NCI-H1930 (cell line): Measurements from ENCODE around the gene SMTNL1.
"Not testable (repeated sequence)": the region's sequence is repeated elsewhere in the genome, so short reads cannot be mapped to it uniquely, and the experiment has no call there.

ENCODE experiments used
- DNase-seq, 2 experiments: peaks; one replicate each; lab custom pipeline; 2025; lab: John Stamatoyannopoulos, UW

Gene SMTNL1

DNA sequence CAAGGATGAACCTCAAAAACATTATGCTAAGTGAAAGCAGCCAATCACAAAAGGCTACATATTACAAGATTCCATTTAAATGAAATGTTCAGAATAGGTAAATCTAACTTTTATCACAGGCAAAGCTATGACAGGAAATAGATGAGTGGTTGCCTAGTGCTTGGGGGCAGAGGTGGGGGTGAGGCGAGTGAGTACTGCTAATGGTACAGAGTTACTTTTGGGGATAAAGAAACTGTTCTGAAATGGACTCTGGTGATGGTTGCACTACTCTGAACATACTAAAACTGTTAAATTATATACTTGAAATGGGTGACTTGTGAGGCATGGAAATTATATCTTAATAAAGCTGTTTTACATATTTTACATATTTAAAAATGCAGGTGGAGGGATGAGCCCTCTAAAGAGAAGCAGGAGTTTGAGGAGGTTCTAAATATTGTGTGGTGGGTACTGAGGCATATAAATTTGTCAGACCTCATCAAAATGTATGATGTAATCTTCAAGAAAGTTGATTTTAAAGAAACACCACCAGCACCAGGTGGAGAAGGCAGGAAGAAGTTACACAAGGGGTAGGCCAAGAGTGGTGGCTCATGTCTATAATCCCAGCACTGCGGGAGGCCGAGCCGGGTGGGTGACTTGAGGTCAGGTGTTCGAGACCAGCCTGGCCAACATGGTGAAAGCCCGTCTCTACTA, 25.5 kb upstream of the SMTNL1 start:
- DNase-seq: no peak

DNA sequence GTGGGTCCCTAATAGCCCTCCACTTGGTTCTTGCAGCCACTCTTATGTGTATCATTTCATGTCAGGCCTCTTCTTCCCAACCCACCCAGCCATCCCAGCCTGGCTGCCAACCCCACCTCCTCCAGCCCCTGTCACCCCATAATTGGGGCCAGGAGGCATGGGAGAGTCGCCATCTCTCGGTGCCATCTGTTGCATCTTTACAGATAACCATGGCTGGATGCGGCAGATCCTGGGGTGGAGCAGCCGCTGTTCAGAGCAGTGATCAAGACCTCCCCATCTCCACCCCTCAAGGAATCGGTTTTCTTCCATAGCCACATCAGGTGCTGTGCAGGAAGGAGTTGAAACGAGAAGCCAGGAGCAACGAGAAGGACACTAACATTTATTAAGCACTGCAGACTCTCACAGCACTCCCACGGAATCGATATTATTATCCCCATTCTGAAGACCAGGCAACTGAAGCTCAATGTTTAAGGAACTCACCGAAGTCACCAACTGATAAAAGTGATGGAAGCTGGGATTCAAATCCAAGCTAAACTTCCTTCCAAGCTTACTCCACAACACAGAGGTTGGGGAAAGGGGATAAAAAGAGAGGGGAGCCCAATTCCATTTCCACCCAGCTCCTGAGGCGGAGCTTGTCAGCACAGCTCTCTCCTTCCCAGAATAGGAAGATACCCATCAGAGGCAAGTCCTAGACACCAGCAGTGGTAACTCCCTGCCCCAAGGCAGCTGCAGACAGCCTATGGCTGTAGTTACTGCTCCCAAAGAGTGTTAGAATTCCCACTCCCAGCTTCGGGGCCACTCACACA, 24.5 kb upstream of the SMTNL1 start:
- DNase-seq: no peak

DNA sequence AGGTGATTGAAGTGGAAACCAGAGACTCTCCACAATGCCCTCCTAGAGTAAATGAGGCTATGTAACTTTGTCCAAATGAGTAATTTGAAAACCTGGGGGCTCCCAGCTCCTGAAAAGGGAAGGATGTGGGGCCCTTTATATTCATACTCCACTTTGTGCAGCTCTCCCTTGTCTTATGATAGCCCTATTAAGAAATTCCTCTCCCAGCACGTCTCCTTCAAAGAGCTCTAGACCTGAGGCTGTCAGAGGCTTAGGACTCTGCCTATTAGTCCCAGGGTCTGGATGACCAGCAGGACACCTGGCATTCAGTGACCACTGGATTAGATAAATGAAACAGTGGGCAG, 24.0 kb upstream of the SMTNL1 start:
- DNase-seq: no peak

DNA sequence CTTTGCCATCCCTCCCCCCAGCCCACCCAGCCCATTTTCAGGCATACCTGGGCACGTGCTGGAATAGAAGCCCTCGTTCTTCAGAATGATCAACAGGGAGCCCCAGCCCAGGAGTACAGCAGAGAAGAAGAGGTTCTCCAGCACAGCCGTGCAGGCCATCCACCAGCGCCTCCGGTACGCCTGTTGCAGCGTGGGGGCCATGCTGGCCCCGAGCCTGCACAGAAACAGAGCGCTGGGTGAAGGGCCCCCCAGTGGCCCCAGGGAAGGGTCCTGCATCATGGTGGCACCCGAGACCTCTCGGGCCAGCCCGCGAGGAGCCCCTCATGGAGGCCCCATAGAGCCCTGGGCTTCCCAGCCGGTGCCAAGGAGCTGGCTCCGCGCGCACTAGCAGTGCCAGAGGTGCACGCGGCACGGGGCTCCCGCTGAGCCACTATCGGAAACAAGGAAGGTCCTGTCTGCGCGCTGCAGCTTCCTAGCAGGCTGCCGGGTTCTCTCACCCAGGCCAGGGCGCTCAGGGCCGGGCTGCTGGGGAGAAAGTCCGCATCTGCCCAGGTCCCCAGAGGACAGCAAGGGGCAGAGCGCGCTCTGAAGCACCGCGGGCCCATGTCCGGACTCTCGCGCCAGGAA, 23.4 kb upstream of the SMTNL1 start:
- DNase-seq: no peak

- no peak for DNase-seq
Measured at GRCh38 chr11:57514538-57515331, 22.7 kb upstream of the SMTNL1 start.

GRCh38 chr11:57515332-57516060, 21.9 kb upstream of the SMTNL1 start, which contains the start of gene SLC43A1:
Gene SLC43A1, minus strand, starts transcription at chr11:57515702. Its CDS starts 1,591 bp downstream, at chr11:57514111.
- peak in 1 of 2 experiments; percentile 19 for DNase-seq

GRCh38 chr11:57516061-57516443, 21.3 kb upstream of the SMTNL1 start:
- DNase-seq: no peak

GRCh38 chr11:57521116-57521515, 16.3 kb upstream of the SMTNL1 start:
- no peak for DNase-seq

GRCh38 chr11:57523419-57523818, 14.0 kb upstream of the SMTNL1 start:
- DNase-seq: no peak

GRCh38 chr11:57527056-57527631, 10.3 kb upstream of the SMTNL1 start:
- DNase-seq: peak in 1 of 2 experiments; percentile 45

GRCh38 chr11:57529012-57529411, 8.4 kb upstream of the SMTNL1 start:
- no peak for DNase-seq

GRCh38 chr11:57530215-57530595, 7.2 kb upstream of the SMTNL1 start:
- DNase-seq: no peak

GRCh38 chr11:57530596-57531507, 6.5 kb upstream of the SMTNL1 start, which contains the start of gene TIMM10:
Gene TIMM10, minus strand, starts transcription at chr11:57530754. Its CDS starts 565 bp downstream, at chr11:57530189.
- DNase-seq: peak; percentile 99

GRCh38 chr11:57534449-57534848, 2.9 kb upstream of the SMTNL1 start:
- not testable (repeated sequence) for DNase-seq

DNA sequence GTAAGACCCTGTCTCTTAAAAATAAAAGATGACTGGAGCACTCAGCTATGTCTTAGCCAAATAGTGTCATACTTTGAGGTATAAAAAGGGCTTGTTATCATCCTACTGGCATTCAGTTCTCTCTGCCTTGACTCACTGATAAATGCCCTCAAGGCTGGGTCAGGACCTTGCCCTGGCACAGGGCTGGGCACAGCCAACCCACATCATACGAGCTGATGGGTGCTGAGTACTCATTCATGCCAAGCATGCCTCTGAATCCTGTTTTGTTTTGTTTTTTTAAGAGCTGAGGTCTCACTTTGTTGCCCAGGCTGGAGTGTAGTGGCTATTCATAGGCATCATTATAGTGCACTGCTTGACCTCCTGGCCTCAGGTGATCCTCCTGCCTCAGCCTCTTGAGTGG, 1.9 kb downstream of the SMTNL1 start:
- DNase-seq: no peak

GRCh38 chr11:57541169-57541568, 3.8 kb downstream of the SMTNL1 start:
- DNase-seq: no peak

DNA sequence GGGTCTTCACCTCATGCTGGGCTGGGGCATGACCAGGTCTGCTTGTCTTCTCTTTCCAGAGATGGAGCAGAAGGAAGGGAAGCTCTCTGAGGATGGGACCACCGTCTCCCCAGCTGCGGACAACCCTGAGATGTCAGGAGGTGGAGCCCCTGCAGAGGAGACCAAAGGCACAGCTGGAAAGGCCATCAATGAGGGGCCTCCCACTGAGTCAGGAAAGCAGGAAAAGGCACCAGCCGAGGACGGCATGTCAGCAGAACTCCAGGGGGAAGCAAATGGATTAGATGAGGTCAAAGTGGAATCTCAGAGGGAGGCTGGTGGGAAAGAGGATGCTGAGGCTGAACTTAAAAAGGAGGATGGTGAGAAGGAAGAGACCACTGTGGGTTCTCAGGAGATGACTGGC, 5.2 kb downstream of the SMTNL1 start:
- DNase-seq: no peak

- DNase-seq: no peak
Measured at GRCh38 chr11:57543593-57543992, 6.2 kb downstream of the SMTNL1 start.

GRCh38 chr11:57544566-57544965, 7.2 kb downstream of the SMTNL1 start:
- no peak for DNase-seq

DNA sequence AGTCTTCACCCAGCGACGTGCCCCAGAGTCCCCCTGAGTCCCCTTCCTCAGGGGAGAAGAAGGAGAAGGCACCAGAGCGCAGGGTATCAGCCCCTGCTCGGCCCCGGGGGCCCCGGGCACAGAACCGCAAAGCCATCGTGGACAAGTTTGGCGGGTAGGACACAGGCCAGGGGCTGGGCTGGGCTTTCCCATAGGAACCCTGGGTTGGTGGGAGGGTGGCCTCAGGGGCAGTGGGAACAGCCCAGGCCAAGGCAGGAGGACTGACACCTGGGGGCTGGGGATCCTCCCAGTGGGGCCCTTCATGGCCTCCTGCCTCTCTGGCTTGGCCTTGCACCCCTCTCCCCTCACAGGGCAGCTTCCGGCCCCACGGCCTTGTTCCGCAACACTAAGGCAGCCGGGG, 8.5 kb downstream of the SMTNL1 start:
- DNase-seq: no peak
